GM18870 (cell line): ENCODE measurements around the gene SOX6.
A peak's percentile ranks its signal among the peaks of the same experiment; 100 is the strongest.

Experiments
- ATAC-seq: cut with Tn5 transposase; IDR thresholded peaks from one replicate; pipeline ENCODE4 v1.9.1; 2021; ENCODE audit warnings: moderate library complexity; ENCODE audit not compliant: unreplicated experiment

SOX6 gene

DNA sequence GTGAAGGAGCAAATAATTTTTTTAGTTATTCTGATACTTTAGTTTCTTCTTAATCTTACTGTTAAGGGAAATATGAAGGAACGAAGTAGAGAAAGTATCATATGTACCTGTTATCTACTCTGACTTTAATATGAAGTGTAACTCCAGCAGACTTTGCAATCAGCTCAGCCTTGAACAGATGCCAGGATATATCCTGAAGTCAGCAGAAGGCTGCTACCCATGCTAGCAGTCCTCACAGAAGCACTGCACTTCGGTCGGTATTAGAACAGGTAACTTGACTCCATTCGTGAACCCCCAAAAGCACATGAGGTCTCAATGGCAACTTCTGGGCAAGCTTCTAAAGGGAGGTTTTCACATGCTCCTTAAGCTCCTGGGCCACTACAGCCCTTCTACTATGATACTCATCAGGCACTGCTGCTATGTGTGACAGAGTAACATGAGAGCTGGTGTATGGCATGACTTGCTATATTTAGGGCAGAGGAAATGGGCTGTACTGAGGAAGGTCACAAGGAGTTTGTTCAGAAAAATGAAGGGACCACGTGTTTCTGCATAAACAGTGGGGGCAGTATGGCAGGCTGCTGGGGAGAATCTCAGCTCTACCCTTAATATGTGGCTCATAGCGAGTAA, 344.1 kb downstream of the SOX6 start:
- ATAC-seq = no peak

DNA sequence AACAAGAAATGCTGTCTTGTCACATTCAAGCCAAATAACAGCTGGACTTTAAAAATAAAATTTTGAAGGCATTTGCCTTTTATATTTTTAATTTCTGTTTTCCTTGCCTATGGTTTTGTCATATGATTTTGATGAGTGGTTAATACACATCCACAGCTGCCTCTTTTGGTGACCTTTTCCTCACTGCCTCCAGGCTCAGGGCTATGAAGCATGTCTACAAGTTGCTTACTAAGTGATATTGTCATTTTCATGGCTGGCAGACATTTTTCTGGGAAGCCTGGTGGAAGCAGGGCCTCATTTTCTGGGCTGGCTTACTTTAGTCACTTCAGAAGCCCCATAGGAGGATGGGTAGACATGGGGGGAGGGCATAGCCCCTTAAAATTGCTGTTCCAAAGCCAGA, 344.9 kb downstream of the SOX6 start:
- ATAC-seq = no peak

DNA sequence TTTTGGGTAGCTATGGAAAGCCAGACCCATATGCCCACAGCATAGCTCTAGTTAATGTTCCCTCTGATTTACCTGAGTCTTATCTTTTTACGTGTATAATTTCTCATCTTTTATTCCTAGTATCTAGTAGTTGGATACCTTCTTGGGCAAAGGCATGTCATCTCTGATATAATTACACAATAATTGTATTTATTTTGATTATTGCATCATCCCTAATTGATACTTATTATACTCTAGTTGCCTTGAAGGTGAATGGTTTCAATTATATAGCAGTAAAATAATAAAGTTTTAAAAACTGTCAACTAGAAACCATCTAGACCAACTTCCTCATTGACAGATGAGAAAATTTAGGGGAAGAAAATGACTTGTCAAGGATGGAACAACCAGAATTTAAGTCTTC, 347.3 kb downstream of the SOX6 start:
- ATAC-seq = no peak

DNA sequence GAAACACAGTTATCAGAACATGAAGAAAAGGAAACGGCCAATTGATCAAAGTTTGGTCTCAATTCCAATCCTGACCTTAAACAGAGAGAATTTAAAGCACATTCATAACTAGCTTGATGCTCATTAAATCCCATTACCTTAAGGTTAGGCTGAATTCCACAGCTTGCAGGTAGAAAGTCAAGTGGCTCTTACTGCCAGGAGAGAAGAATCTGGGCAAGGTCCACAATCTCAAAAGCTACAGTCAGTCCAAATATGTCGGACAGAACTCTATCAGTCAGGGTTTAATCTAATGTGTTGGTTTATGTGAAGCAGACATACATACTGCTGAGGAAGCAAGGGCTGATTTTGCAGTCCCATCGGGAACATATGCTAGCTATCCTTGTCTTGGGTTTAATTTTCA, 348.8 kb downstream of the SOX6 start:
- no peak for ATAC-seq

DNA sequence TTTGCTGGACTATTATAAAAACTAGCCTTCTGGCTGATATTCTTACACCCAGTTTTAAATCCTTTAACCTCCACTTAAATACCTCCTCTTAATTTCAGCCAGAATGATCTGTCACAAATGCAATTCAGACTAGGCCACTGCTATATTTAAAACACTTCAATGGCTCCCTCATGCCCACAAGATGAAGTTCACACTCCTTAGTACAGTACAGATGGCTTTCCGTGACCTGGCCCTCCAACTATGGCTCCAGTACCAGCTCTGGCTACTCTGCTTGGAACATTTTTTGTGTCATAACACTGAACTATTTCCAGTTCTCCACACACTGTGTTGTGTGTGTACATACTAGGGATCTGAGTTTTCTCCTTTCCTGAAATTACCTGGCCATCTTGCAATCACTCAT, 353.4 kb downstream of the SOX6 start:
- no peak for ATAC-seq

DNA sequence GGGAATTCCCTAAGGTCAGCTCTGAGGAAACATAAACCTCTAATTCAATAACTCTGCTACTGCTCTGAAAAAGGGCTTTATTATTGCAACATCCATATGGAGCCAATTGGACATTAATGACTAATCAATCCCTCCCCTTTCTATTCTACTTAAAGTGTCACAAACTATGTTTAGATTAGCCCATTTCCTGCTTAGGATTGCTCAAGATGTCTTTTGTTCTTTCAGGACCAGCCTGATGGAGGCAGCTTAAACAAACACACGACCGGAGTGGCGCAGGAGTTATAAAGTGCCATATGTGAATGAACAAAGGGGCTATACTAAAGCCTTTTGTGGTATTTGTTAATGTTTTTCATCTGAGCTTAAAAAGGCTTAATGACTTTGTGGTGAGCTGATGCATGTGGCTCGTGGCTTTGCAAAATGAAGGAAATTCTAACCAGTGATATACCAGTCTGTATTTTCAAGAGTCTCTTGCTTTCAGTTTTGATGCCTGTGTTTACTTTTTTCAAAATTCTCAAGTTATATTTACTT, 354.4 kb downstream of the SOX6 start:
- ATAC-seq = peak; percentile 64

DNA sequence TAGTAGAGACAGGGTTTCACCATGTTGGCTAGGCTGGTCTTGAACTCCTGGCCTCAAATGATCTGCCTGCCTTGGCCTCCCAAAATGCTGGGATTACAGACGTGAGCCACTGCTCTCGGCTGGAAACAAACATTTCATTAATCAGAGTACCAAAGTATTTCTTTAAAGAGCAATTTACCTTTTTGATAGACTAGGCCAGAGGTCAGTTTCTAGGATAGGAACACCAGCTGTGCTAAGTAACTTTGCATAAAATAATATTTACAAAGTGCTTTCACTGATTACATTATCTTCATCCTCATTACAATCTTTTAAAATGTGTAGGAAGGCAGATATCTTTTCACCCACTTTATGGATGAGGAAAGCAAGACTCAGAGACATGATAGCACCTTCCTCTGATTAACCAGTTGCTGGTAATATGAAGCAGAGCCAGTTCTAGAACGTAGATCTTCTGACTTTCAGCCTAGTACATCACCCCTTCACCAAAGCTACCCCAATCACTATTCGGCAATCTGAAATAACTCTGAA, 355.2 kb downstream of the SOX6 start:
- ATAC-seq = no peak

DNA sequence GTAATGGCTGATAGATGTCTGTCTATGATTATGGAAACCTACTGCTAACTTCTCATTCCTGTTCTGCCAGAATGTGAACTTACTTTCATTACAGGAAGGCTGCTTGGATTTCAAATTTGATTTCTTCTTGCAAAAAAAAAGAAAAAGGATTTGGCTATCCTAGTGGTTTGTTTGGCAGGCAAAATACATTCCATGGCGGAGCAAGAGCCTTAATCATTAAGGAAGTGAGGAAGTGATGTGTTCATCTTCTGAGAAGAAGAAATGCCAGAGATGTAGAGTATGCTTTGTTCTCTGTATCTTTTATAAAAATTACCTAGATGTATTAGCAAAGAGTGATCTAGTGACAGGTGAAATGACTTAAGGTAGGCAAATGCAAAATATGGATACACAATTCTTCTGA, 356.3 kb downstream of the SOX6 start:
- no peak for ATAC-seq

DNA sequence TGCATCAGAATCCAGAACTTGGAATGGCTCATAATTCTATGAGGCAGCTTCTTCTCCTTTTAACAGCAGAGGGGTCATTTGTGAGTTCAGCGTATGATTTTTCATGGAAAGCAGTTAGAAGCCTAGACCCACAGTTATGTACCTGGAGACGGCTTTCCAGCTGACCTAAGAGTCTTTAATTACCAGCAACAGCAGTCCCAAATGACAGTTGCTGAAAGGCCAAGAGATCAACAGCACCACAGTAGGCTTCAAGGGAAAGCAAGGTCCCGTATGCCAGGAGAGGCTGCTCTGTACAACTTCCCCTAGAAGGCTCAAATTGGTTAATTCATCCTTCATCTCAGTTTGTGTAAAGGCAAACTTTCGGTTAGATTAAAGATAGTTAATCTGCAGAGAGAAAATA, 363.0 kb downstream of the SOX6 start:
- no peak for ATAC-seq

DNA sequence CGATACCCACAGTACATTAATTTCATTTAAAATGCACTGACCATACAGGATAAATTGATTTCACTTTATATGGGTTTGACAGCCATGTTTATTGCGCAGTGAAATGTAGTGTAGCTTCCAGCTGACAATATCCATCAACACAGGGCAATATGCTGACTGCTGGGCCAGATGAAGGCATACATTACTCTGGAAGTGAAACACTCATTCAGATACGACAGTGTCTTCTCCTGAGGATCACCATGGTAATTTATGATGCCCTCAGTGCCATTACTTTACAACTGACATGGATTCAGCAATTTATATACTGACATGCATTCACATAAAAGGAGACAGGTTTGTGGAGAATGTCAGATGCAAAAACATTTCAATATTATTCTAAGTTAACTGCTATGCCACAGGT, 365.1 kb downstream of the SOX6 start:
- ATAC-seq = no peak

DNA sequence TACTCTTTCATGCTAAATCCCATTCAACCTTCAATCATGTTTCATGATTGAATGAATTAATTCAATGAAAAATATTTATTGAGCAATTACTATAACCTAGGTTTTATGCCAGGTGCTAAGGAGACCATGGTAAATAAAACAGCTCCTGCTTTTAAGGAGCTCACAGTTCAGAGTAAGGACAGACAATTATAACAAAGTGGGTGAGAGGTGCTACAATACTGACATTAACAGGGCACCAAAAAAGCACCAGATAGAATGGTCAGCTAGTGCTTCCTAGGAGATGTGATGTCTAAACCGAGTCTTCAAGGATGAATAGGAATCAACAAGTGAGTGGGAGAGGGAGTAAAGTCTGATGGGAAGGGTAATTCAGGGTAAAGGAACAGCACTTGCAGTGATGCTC, 366.7 kb downstream of the SOX6 start:
- ATAC-seq = no peak

DNA sequence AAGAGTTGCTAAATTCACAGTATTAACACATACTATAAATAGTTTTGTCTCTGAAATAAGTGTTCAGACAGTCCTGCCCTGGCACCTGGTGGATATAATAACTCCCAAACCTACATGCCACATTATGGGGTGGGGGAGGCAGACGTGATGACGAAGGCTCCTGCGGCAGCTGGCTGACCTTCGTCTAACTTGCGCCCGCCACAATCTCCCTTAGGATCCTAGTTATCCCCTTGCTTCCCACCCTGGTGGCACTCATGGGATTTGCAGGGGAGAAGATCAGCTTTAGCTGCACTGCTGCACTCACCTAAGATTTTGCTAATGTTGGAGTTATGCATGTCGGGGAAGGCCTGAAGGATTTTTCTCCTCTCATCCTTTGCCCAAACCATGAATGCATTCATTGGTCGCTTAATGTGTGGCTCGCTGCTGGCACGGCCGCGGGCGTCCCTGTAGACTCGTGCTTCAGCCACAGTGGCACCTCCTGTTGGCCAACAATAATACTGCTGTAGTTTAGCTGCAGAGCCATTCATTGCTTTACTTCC, 367.6 kb downstream of the SOX6 start:
- no peak for ATAC-seq

DNA sequence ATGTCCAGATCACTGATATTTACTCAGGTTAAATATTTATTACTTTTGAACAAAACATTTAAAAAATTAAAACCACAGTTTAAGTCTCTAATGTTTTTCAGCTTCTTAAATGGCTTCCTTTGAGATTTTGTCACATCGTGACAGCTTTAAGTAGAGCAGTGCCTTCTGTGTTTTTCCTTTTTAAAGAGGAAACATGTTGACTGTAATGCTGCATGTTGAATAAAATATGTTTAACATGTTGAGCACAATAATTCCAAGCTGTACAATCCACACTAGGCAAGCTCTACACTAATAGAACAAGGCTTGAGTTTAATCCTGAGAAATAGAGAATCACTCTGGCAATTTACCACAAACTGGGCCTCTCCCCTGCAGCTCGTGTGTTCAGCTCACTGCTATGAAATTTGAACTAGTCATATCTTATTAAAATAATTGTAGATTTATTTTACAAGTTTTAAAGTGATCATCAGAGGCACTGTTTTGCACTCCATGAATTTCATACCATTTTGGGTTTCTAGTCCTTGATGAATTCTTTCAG, 368.3 kb downstream of the SOX6 start:
- no peak for ATAC-seq

DNA sequence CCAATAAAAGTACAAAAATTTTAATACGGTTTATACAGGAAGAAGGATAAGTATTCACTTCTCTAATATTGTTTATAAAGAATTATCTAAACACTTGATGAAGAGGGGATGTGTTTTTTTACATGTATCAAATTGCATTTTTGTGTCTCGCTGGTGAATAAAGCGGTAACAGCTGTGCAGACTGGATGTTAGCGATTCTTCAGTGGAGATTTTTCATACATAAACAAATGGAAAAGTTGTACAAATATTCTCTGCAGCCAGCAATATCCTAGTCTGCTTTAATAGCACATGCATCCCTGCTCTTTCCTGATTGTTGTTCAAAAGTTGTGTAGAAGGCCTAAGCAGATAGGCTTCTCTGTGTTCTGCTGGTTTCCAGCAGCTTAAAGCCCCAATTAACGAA, 369.3 kb downstream of the SOX6 start:
- ATAC-seq = no peak

DNA sequence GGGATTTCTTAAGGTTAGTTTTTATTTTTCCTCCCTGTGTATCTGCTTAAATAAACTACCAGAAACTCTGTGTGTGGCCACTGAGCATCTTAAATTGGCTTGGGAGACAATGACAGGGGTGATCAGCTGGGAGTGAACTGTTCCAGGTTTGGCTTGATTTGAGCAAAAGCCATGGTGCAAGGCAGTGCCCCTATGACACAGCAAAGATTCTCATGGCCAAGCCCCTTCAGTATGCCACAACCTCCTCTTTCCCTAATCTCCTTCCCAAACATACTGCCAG, 370.5 kb downstream of the SOX6 start:
- ATAC-seq = no peak

DNA sequence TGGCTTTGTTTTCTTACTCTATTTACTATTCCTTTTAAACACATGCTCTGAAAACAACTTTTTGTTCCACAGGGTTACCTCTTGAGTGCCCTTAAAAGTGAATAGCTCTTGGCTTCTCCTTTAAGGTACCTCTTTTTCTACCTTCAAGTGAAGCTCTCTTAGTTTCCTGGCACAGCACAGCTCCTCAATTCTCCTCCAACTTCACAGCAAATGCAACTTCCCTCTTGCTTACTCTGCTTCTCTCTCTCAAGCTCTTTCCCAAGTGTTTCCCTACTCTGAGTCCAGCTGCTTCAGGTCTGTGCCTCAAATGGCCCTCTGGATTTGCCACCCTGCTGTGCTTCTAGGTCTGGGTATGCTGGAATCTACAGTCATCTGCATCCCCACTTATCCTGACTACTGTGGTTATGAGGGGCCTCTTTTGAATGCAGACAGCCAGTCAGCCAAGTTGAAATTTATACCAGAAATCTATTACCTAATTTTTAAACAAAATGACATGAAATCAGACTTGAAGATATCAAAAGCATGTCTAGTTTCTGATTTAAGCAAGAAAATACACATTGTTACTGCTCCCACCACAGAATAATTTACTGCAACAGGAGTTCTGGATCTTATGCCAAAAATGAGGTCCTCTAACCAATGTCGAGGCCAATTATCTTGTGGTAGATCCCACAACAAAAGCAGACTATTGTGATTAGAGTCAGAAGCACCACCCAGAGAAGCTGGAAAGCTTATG, 371.1 kb downstream of the SOX6 start:
- ATAC-seq = no peak

DNA sequence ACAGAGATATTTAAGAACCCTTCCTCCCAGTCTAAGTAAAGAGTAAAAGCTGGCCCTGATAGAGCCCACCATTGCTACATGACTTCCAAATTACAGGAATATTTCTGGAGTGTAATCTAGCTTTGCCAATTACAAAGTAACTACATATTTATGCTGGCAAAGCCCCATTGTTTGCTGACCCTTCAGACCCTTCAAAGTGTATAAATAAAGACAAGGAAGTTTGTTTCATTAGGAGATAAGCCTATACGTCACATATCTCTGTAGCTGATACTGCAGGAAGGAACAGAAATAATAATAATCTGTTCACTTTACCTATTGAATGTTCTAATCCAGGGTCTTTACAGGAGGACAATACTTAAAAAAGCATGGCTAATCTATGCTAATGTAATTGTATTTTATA, 375.1 kb downstream of the SOX6 start:
- ATAC-seq = no peak

DNA sequence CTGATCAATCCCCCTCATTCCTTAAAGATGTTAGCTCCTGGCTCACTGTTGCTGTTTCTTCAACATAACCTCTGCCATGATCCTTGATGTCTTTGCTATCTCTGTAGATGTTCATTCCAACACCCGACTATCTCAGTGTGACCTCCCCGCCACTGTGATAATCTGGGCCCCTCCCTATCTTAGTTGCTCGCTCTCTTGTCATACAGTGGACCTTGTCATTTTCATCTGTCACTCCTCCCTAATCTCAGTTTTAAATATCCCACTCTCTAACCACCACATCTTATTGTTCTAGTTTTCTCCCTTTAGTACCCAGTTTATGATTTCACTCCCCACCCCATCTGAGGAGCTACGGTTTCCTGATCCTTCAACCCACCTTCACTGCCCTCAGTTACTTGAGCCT, 379.2 kb downstream of the SOX6 start:
- no peak for ATAC-seq

DNA sequence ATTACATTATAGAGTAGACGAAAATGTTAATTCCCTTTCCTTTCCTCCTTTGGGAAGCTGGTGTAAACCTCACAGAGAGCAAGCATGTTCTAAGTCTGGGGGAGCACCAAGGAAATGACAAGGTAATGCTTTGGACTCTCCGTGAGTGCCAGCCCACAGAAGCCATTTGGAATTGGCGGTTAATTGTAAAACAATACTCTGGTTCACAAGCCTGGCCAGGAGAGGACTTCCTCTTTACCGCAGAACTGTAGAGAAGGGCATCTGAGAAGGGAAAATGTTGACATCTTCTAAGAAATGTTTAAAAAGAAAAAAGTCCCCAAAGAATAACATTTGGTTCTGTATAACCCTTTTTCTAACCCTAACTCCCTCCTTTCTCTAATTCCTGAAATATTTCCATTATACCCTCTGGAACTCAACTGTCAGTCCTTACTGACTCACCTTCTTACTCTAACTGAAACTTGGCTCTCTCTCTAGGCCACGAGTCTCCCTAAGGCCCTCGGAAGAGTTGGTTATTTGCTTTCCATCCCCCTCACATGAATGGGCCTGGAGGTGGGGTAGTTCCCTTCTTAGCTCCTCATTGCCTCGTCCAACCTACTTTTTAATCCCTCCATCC, 379.8 kb downstream of the SOX6 start:
- no peak for ATAC-seq

DNA sequence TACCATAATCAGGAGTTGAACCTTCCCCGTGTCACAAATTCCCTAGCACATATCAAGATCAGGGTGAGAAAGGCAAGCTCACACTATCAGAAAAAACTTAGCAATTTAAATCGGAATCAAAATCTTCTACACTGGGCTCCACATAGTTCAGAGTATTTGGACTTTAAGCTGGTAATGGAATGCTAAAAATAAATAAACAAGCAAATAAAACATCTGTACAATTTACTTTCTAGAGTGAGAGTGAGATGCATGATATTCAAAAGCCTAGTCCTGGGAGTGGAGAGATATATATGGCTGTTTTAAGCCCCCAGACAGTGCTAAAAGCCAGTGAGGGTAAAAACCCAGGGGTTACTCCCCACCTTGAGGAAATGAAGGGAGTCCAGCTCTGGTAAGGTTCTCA, 380.6 kb downstream of the SOX6 start:
- no peak for ATAC-seq

DNA sequence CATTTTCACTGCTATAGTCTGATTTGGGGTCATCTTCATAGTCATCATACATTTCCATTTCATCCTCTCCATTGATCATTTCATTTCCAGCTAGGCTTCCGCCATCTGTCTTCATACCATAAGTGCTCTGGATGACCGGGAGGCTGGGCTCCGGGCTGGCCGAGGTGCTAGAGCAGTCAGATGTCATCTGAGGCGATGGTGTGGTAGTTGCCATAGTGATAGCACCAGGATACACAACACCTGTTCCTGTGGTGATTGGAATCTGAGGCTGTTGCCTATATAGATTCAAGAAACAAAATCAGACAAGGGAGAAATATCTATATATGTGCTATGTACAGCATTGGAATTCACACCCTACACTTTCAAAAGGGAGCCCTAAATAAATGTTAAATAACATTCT, 383.5 kb downstream of the SOX6 start:
- no peak for ATAC-seq

DNA sequence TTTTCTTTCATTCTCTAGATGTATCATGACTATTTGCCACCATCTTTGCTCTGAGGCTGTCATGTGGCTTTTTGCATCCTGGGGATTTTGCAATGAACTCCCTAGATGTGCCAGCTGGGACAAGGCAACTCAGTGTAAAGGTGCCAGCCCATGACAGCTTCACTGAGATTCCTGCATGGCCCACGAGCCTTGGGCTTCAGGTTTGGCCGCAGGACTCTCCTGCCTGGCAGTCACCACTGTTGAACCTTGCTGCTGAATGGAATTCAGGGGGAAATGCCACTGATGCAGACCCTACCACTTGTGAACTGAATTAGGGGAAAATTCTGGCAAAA, 385.2 kb downstream of the SOX6 start:
- no peak for ATAC-seq
